Neuronal stem cell (in vitro differentiated cells): Measurements from ENCODE around the gene MGAT5B.
A peak's percentile ranks its signal among the peaks of the same experiment; 100 is the strongest.

ENCODE experiments used
- DNase-seq: peaks from one replicate; pipeline ENCODE4 v3.0.0-alpha.2; 2013; ENCODE audit warnings: low spot score
- H2AFZ ChIP-seq: one replicate; pipeline ENCODE4 v1.6.1; 2013; ENCODE audit warnings: mild to moderate bottlenecking, low read length, inconsistent platforms
- H2AK5ac ChIP-seq: 2 replicates; pipeline ENCODE4 v1.6.1; 2013; ENCODE audit warnings: low read depth, mild to moderate bottlenecking, inconsistent platforms, low read length, moderate library complexity, mixed read lengths
- H2BK120ac ChIP-seq: 2 replicates; pipeline ENCODE4 v1.6.1; 2013; ENCODE audit warnings: low read depth, mild to moderate bottlenecking, inconsistent platforms, low read length, moderate library complexity, mixed read lengths
- H2BK12ac ChIP-seq: one replicate; pipeline ENCODE4 v1.6.1; 2013; ENCODE audit warnings: low read length, inconsistent platforms
- H2BK15ac ChIP-seq: 2 replicates; pipeline ENCODE4 v1.6.1; 2013; ENCODE audit warnings: mild to moderate bottlenecking, low read length, inconsistent platforms, mixed read lengths
- H2BK5ac ChIP-seq: one replicate; pipeline ENCODE4 v1.6.1; 2013; ENCODE audit warnings: inconsistent platforms, mild to moderate bottlenecking, low read length, moderate library complexity
- H3K14ac ChIP-seq: one replicate; pipeline ENCODE4 v1.6.1; 2013; ENCODE audit warnings: low read length, inconsistent platforms
- H3K18ac ChIP-seq: 2 replicates; pipeline ENCODE4 v1.6.1; 2013; ENCODE audit warnings: low read length, inconsistent platforms
- H3K23ac ChIP-seq: 2 replicates; pipeline ENCODE4 v1.6.1; 2013; ENCODE audit warnings: low read depth, mild to moderate bottlenecking, mixed read lengths, low read length, inconsistent platforms; ENCODE audit not compliant: poor library complexity
- H3K27ac ChIP-seq: replicated peaks from 3 replicates; pipeline ENCODE4 v1.5.1; 2013; ENCODE audit warnings: low read length, inconsistent platforms
- H3K27me3 ChIP-seq, 3 experiments: 2 replicates each; pipeline ENCODE4 v1.6.1; 2013; ENCODE audit warnings: low read length in 3 of 3, mild to moderate bottlenecking in 2 of 3, inconsistent platforms in 1 of 3, low read depth in 1 of 3, mixed read lengths in 1 of 3, moderate library complexity in 1 of 3; ENCODE audit not compliant: control insufficient read depth in 3 of 3, insufficient read depth in 3 of 3
- H3K36me3 ChIP-seq, 2 donors: replicated peaks in 1 of 2; 2 replicates each; pipeline ENCODE4 v1.6.1; 2013; ENCODE audit warnings: low read length in 2 of 2; ENCODE audit not compliant: control insufficient read depth in 2 of 2, insufficient read depth in 2 of 2
- H3K4ac ChIP-seq: 2 replicates; pipeline ENCODE4 v1.6.1; 2013; ENCODE audit warnings: inconsistent platforms, mild to moderate bottlenecking, low read length, moderate library complexity
- H3K4me1 ChIP-seq, 2 donors: 1 replicate in 1 of 2; 2 replicates in 1 of 2; pipeline ENCODE4 v1.6.1; 2013; ENCODE audit warnings: low read length in 2 of 2, low read depth in 1 of 2; ENCODE audit not compliant: control insufficient read depth in 2 of 2, insufficient read depth in 1 of 2
- H3K4me2 ChIP-seq: one replicate; pipeline ENCODE4 v1.6.1; 2013; ENCODE audit warnings: mild to moderate bottlenecking, low read length, inconsistent platforms; ENCODE audit not compliant: insufficient read depth, poor library complexity, severe bottlenecking
- H3K4me3 ChIP-seq, 2 donors: 2 replicates each; pipeline ENCODE4 v1.5.1; 2013; ENCODE audit warnings: low read length in 2 of 2, mild to moderate bottlenecking in 2 of 2, inconsistent platforms in 1 of 2, moderate library complexity in 1 of 2
- H3K79me1 ChIP-seq: one replicate; pipeline ENCODE4 v1.6.1; 2013; ENCODE audit warnings: low read depth, mild to moderate bottlenecking, inconsistent platforms, low read length, moderate library complexity
- H3K9ac ChIP-seq: one replicate; pipeline ENCODE4 v1.6.1; 2013; ENCODE audit warnings: mild to moderate bottlenecking, low read depth, low read length, inconsistent platforms; ENCODE audit not compliant: poor library complexity
- H3K9me3 ChIP-seq, 2 donors: replicated peaks in 1 of 2; 2 replicates each; pipeline versions ENCODE3 to v1.6.1; 2013; ENCODE audit warnings: low read length in 2 of 2, mild to moderate bottlenecking in 2 of 2, inconsistent platforms in 1 of 2, low read depth in 1 of 2, mixed read lengths in 1 of 2, moderate library complexity in 1 of 2; ENCODE audit not compliant: control insufficient read depth in 2 of 2, insufficient read depth in 1 of 2
- H4K8ac ChIP-seq: one replicate; pipeline ENCODE4 v1.6.1; 2013; ENCODE audit warnings: low read depth, mild to moderate bottlenecking, inconsistent platforms, low read length, moderate library complexity
- H4K91ac ChIP-seq: one replicate; pipeline ENCODE4 v1.6.1; 2013; ENCODE audit warnings: low read length, low read depth, mild to moderate bottlenecking, inconsistent platforms; ENCODE audit not compliant: poor library complexity
- WGBS, 2 donors: extraction: QIAGEN DNeasy Blood & Tissue Kit; methylation state at CpG; one replicate each; pipeline ENCODE4 v1.1.7; 2013; ENCODE audit warnings: missing lambda C conversion rate in 2 of 2, mixed read lengths in 1 of 2; ENCODE audit not compliant: insufficient read length in 2 of 2, insufficient replicate concordance in 1 of 2; ENCODE audit errors: extremely low coverage in 2 of 2; 5-methylcytosine and 5-hydroxymethylcytosine counted together

MGAT5B gene

GRCh38 chr17:76865174-76865573, 3.0 kb upstream of the MGAT5B start:
- Histone ChIP-seq H2BK5ac (no peak overlapping the region), H3K18ac (peak overlapping the region; percentile 64), H2AFZ (no peak overlapping the region), H2BK120ac (no peak overlapping the region), H3K9ac (no peak overlapping the region), H3K4me3 (no peak overlapping the region), H3K14ac (no peak overlapping the region), H4K8ac (no peak overlapping the region), H2BK15ac (peak overlapping the region; percentile 75), H3K27ac (no peak overlapping the region), H3K9me3 (no peaks in the 10 kb centered on the region), H3K4me1 (peaks cover 5 to 7% of the 10 kb centered on the region in 2 donors), H3K36me3 (no peaks in the 10 kb centered on the region), H2AK5ac (no peak overlapping the region), H4K91ac (no peak overlapping the region), H3K4ac (no peak overlapping the region), H3K4me2 (no peak overlapping the region), H2BK12ac (no peak overlapping the region), H3K23ac (no peak overlapping the region), H3K79me1 (peaks cover 4% of the 10 kb centered on the region), H3K27me3 (peaks cover 5 to 19% (median 8%) of the 10 kb centered on the region in 3 experiments)
- no CpG with 5 or more reads among the region's 10 CpGs for WGBS, 2 donors
- DNase-seq: no peak

- no peak overlapping the region for H3K14ac ChIP-seq
- peaks cover 5 to 29% (median 8%) of the 10 kb centered on the region in 3 experiments for H3K27me3 ChIP-seq
- DNase-seq: no peak
- H3K4me3 ChIP-seq: no peak overlapping the region
- H2BK120ac ChIP-seq: no peak overlapping the region
- H2BK15ac ChIP-seq: no peak overlapping the region
- H2BK5ac ChIP-seq: no peak overlapping the region
- no peak overlapping the region for H2AK5ac ChIP-seq
- no peak overlapping the region for H3K27ac ChIP-seq
- no peaks in the 10 kb centered on the region for H3K9me3 ChIP-seq
- H3K4ac ChIP-seq: no peak overlapping the region
- peaks cover 6 to 7% of the 10 kb centered on the region in 2 donors for H3K4me1 ChIP-seq
- H3K18ac ChIP-seq: no peak overlapping the region
- WGBS, 2 donors: no CpG with 5 or more reads among the region's 5 CpGs
- H3K4me2 ChIP-seq: no peak overlapping the region
- peaks cover 4% of the 10 kb centered on the region for H3K79me1 ChIP-seq
- no peak overlapping the region for H2BK12ac ChIP-seq
- no peak overlapping the region for H2AFZ ChIP-seq
- H3K36me3 ChIP-seq: no peaks in the 10 kb centered on the region
- H3K9ac ChIP-seq: no peak overlapping the region
- H4K8ac ChIP-seq: no peak overlapping the region
- no peak overlapping the region for H3K23ac ChIP-seq
- H4K91ac ChIP-seq: no peak overlapping the region
Measured at GRCh38 chr17:76866203-76866602, 2.0 kb upstream of the MGAT5B start.

GRCh38 chr17:76866774-76867577, 1.2 kb upstream of the MGAT5B start:
- Histone ChIP-seq H3K4me2 (no peak overlapping the region), H4K91ac (no peak overlapping the region), H2AK5ac (no peak overlapping the region), H3K36me3 (no peaks in the 10 kb centered on the region), H3K4me3 (no peak overlapping the region), H2BK120ac (no peak overlapping the region), H3K4me1 (peaks cover 6 to 7% of the 10 kb centered on the region in 2 donors), H3K18ac (no peak overlapping the region), H2BK15ac (no peak overlapping the region), H4K8ac (no peak overlapping the region), H3K27ac (no peak overlapping the region), H2AFZ (peak overlapping the region; percentile 88), H3K14ac (no peak overlapping the region), H3K27me3 (peaks cover 5 to 29% (median 8%) of the 10 kb centered on the region in 3 experiments), H3K79me1 (peaks cover 4% of the 10 kb centered on the region), H3K4ac (no peak overlapping the region), H3K9me3 (no peaks in the 10 kb centered on the region), H2BK12ac (no peak overlapping the region), H3K9ac (no peak overlapping the region), H3K23ac (no peak overlapping the region), H2BK5ac (peak overlapping the region; percentile 87)
- WGBS, 2 donors: no CpG with 5 or more reads among the region's 9 CpGs
- no peak for DNase-seq

GRCh38 chr17:76867578-76868175, 527 bp upstream of the MGAT5B start:
- Histone ChIP-seq H3K79me1 (peaks cover 2% of the 10 kb centered on the region), H3K27ac (no peak overlapping the region), H3K23ac (no peak overlapping the region), H2BK120ac (no peak overlapping the region), H2AK5ac (no peak overlapping the region), H3K4me3 (peak overlapping the region in 1 of 2 donors; percentile 85), H2BK12ac (no peak overlapping the region), H4K8ac (no peak overlapping the region), H3K27me3 (peaks cover 5 to 29% (median 8%) of the 10 kb centered on the region in 3 experiments), H3K9ac (no peak overlapping the region), H3K4ac (peak overlapping the region; percentile 2), H3K14ac (peak overlapping the region; percentile 71), H3K4me2 (peak overlapping the region; percentile 33), H3K9me3 (no peaks in the 10 kb centered on the region), H3K4me1 (peaks cover 6 to 7% of the 10 kb centered on the region in 2 donors), H3K36me3 (peaks cover 0 to 4% of the 10 kb centered on the region in 2 donors), H3K18ac (peak overlapping the region; percentile 24), H2AFZ (peak overlapping the region; percentile 88), H2BK15ac (peak overlapping the region; percentile 83), H2BK5ac (peak overlapping the region; percentile 87), H4K91ac (no peak overlapping the region)
- no peak for DNase-seq
- no CpG with 5 or more reads among the region's 20 CpGs for whole genome bisulfite sequencing, 2 donors
